Measurements from ENCODE around the gene SLFN12L.

Gene SLFN12L

GRCh38 chr17:35488991-35489390, 48.5 kb downstream of the SLFN12L start:
- no peak for DNase-seq (ENCODE audit: low read depth)
- no peak overlapping the region for H3K4me3 ChIP-seq (replicated peaks; ENCODE audit: low read depth, low read length)
- TF ChIP-seq CTCF (IDR thresholded peaks at IDR 0.05; ENCODE audit: low read length, missing control alignments), result no peak

DNA sequence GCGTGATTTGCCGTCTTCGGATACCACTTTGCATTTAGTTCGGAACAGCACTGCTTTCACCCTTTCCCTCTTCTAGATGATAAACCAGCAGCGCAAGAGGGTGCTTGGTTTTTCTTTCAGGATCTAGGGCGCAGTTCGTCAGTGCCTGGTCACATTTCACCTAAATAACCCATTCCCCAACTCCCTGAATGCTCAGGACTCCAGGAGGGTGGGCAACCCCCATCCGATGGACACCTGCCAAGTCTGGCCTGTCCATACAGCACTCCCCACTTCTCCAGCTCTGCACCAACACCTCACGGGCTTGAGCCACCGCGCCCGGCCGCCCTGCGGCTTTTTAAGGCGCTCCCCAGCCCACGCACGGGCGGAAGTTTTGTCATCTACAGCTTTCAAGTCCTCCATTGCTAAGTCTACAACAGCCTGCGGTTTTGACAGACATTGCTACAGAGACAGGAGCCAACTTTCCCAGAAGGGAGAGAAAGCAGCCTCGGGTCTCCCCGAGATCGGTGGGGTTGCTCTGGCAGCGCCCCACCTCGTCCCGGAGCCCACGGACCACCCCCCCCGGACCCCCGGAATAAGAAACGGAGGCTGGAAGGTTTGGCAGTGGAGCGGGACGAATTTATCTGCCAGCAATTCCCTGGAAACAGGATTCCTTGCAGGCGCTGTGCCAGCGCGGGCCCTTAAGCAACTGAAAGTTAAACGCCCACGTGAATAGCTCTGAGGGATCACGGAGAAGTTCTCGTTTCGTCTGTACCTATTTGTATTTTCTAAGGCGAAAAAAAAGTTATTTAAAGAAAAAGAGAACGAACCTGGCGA, 50.4 kb downstream of the SLFN12L start:
- H3K4me3 ChIP-seq (replicated peaks; ENCODE audit: low read depth, low read length), result peak overlapping the region; percentile 58
- no peak for TF ChIP-seq CTCF (IDR thresholded peaks at IDR 0.05; ENCODE audit: low read length, missing control alignments)
- peak; percentile 83 for DNase-seq (ENCODE audit: low read depth)

GRCh38 chr17:35479271-35479670, 58.2 kb downstream of the SLFN12L start:
- DNase-seq (ENCODE audit: low read depth), result no peak
- no peak for TF ChIP-seq CTCF (IDR thresholded peaks at IDR 0.05; ENCODE audit: low read length, missing control alignments)

DNA sequence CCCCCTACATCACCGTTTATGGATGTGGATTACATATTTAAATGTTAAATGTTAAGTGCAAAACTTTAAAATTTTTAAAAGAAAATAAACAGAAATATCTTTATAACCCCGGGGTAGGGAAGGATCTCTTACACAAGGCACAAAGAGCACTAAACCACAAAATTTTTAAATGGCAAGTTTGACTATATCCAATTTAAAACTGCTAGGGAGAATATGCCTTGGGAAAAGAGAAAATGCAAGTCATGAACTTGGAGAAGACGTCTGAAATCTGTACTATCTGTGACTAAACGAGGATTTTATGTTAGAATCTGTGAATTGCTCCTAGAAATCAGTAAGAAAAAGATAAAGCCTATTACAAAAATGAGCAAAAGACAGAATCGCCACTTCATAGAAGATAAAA, 60.2 kb downstream of the SLFN12L start:
- no peak overlapping the region for H3K4me3 ChIP-seq (replicated peaks; ENCODE audit: low read depth, low read length)
- DNase-seq (ENCODE audit: low read depth), result no peak
- no peak for TF ChIP-seq CTCF (IDR thresholded peaks at IDR 0.05; ENCODE audit: low read length, missing control alignments)

More at GRCh38 chr17:35479271-35479670, 58.2 kb downstream of the SLFN12L start:
- no peak overlapping the region for H3K4me3 ChIP-seq (replicated peaks; ENCODE audit: low read depth, low read length)

DNA sequence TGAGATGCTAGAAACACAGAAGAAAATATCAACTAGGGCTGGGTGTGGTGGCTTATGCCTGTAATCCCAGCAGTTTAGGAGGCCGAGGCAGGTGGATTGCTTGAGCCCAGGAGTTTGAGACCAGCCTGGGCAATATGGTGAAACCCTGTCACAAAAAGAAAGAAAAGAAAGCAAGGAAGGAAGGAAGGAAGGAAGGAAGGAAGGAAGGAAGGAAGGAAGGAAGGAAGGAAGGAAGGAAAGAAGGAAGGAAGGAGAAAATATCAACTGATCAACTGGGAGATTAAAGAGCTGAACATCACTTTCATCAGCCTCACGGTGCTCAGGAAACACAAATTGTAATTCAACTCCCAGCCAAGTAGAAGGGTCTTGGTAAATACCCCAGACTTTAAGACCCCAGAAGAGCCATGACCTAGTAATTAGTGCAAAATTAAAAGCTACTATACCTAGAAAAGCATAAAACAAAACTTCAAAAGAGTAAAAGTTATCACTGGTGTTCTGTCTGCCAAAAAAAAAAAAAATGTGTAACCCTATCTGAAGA, 61.1 kb downstream of the SLFN12L start:
- H3K4me3 ChIP-seq (replicated peaks; ENCODE audit: low read depth, low read length), result no peak overlapping the region
- no peak for TF ChIP-seq CTCF (IDR thresholded peaks at IDR 0.05; ENCODE audit: low read length, missing control alignments)
- DNase-seq (ENCODE audit: low read depth), result no peak

DNA sequence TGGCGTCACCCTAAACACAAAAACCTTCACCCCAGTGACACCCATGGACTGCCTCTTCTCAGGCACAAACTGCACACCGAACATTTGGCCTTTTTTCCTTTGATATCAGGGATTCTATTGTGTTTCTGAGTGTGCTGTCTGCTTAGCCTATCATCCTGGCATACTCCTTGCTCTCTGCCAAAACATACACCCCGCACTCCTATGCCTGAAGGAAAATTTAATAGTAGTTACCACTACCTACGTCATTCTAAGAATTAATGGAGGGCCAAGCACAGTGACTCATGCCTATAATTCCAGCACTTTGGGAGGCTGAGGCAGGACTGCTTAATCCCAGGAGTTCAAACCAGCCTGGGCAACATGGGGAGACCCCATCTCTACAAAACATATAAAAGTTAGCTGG, 69.0 kb downstream of the SLFN12L start:
- no peak for TF ChIP-seq CTCF (IDR thresholded peaks at IDR 0.05; ENCODE audit: low read length, missing control alignments)
- H3K4me3 ChIP-seq (replicated peaks; ENCODE audit: low read depth, low read length), result no peak overlapping the region
- no peak for DNase-seq (ENCODE audit: low read depth)

- H3K4me3 ChIP-seq (replicated peaks; ENCODE audit: low read depth, low read length), result no peak overlapping the region
- no peak for DNase-seq (ENCODE audit: low read depth)
- no peak for TF ChIP-seq CTCF (IDR thresholded peaks at IDR 0.05; ENCODE audit: low read length, missing control alignments)
Observed at GRCh38 chr17:35467824-35468223, 69.7 kb downstream of the SLFN12L start.
